HEK293T (cell line): ENCODE measurements around the gene ANKDD1B.

ENCODE experiments used
- ELF4 ChIP-seq: fragments of 450-650 bp; IDR thresholded peaks from 2 replicates; pipeline ENCODE4 v1.6.1; 2017; ENCODE audit warnings: antibody characterized with exemption
- SP1 ChIP-seq: fragments of 450-650 bp; IDR thresholded peaks from 2 replicates; pipeline ENCODE4 v1.6.1; 2017
- SUZ12 ChIP-seq: fragments of 450-650 bp; IDR thresholded peaks from 2 replicates; pipeline ENCODE4 v1.6.1; 2016; ENCODE audit warnings: mild to moderate bottlenecking
- TARDBP ChIP-seq: fragments of 450-650 bp; IDR thresholded peaks from 2 replicates; pipeline ENCODE4 v1.6.1; 2016

DNA sequence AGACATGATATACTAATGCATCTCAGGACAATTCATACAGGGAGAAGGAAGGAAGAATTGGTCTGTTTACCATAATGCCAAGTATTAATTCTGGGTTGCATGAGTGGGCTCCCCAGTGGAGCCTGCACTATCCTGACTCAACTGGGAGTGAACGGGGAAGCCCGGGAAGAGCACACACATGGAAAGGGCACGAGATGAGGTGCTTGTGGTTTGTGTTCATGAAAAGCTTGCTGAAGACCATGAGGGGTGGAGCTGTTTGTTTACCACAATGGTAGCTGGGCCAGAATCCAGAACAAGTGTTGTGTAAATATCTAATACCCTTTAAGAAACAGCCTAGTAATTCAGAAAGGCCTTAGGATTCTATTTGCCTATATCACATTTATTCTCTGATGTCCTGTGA is 61.4 kb downstream of the ANKDD1B start:
- TF ChIP-seq SP1 (no peak), SUZ12 (no peak), TARDBP (no peak), ELF4 (no peak)
